DMS 273 (cell line): Measurements from ENCODE around the gene NAT14.
"Not testable (repeated sequence)": the region's sequence is repeated elsewhere in the genome, so short reads cannot be mapped to it uniquely, and the experiment has no call there.

Source experiments
- DNase-seq: peaks from one replicate; lab custom pipeline; 2025; ENCODE audit not compliant: unreplicated experiment; lab: John Stamatoyannopoulos, UW

Gene NAT14

DNA sequence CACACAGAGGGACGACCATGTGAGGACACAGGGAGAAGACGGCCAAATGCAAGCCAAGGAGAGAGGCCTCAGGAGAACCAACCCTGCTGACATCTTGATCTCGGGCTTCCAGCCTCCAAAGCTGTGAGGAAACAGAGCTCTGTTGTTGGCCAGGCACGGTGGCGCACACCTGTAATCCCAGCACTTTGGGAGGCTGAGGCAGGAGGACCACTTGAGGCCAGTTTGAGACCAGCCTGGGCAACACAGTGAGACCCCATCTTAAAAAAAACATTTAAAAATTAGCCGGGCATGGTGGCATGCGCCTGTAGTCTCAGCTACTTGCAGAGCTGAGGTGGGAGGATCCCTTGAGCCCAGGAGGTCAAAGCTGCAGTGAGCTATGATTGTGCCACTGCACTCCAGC is 49.3 kb downstream of the NAT14 start:
- not testable (repeated sequence) for DNase-seq

GRCh38 chr19:55535173-55535964 is 50.4 kb downstream of the NAT14 start:
- no peak for DNase-seq

GRCh38 chr19:55535965-55536350 is 51.0 kb downstream of the NAT14 start:
- no peak for DNase-seq

DNA sequence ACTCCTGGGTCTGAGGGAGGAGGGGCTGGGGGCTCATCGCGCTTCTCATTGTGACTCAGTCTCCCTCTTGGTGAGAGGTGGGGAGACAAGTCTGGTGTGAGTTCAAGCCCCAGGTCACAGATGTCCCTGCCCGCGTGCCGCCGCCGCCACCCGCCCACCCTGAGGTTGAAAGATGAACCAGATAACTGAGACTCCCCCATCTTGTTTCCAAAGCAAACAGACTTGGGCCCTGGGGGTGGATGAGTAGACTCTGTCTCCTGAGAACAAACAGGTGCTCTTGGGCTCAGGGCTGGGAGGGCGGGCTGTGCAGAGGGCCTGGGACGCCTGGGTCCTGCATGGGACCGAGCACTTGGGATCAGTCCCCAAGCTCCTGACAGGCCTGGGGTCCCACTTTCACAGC is 51.4 kb downstream of the NAT14 start:
- DNase-seq: no peak
